HG03135 (cell line): ENCODE measurements around the gene CFAP46.
"Not testable (repeated sequence)": the region's sequence is repeated elsewhere in the genome, so short reads cannot be mapped to it uniquely, and the experiment has no call there.

Source experiments
- ATAC-seq: cut with Tn5 transposase; IDR thresholded peaks from one replicate; pipeline ENCODE4 v1.9.1; 2021; ENCODE audit warnings: mild to moderate bottlenecking, moderate library complexity; ENCODE audit not compliant: unreplicated experiment

The CFAP46 gene

DNA sequence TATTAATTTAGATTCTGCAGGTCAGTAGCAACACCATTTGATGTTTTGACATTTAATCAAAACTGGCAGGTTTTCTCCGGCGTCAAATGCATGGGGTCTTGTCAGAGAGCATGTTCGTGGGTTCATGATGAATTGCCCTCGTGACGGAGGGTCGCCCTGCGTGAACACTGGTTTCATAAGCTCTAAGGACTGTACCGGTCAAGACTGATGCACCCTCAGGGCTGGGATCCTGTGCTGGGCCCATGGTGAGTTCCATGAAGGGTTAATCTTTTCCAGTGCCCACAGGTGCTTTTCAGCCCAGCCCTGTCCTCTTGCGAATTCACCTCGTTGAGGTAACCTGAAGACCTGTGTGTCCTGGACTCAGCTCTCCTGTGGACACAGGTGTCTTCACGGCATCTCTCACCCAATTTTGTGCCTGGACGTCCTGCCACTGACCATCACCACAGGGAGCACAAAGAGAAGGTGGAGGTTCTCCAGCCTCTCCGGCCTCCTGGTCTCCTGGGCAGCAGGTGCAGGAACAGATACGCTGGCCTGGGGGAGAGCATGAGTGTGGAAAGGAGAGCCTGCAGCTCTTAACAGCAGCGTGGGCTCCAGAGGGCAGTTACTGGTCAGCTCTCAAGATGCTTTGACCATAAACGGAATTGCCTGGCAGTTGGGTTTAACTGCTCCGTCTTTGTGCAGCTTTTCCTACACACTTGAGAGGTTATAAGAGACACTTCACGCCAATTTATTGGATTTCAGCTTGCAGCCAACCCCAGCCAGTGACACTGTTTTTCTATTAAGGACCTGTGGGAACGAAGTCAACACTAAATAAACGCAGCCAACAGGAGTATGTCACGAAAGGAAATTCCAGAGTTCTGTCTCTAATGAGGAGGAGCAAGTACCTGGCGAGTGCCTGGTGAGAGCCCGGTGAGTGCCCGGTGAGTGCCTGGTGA, 37.4 kb upstream of the CFAP46 start:
- no peak for ATAC-seq

DNA sequence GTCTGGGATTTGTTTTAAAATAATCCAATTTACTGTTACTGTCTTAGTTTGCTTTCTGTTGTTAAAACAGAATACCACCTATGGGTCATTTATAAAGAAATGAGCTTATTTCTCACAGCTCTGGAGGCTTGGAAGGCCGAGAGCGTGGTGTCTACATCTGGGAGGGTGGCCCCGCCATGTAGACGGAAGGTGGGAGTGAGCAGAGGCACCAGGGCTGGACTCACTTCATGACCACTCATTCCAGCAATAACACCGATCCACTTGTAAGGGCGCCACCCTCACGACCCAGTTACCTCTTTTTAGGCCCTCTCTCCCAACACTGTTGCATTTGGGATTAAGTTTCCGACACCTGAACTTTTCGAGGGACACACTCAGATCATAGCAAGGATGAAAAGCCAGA, 36.2 kb upstream of the CFAP46 start:
- no peak for ATAC-seq

DNA sequence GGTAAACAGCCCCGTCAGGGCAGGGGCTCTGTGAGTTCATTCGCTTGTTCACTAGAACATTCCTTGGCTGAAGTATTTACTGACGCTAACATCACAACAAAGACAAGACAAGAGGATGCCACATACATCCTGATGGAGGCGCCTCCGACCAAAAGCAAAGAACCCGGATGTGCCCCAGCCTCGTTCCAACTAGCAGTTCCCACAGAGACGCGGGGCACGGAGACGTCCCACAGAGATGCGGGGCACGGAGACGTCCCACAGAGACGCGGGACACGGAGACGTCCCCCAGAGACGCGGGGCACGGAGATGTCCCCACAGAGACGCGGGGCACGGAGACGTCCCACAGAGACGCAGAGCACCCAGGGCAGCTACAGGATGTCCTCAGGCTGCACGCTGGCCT, 35.4 kb upstream of the CFAP46 start:
- no peak for ATAC-seq

DNA sequence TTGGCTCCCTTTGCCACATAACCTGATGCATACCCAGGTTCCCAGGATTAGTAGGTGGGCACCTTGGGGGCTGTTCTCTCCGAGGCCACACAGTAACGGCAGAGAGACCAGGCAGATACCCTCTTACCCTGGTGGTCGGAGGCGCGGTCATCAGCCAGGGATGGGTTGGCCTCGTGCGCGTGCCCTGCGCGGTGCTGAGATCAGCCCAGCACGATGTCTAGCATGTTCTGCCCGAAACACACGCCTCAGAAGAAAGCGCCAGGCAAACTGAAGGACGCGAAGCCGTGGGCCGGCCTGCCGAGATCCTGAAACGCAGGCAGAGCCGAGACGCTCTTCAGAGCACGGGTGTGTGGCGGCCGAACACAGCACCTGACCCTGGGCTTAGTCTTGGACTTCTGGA, 34.7 kb upstream of the CFAP46 start:
- no peak for ATAC-seq

DNA sequence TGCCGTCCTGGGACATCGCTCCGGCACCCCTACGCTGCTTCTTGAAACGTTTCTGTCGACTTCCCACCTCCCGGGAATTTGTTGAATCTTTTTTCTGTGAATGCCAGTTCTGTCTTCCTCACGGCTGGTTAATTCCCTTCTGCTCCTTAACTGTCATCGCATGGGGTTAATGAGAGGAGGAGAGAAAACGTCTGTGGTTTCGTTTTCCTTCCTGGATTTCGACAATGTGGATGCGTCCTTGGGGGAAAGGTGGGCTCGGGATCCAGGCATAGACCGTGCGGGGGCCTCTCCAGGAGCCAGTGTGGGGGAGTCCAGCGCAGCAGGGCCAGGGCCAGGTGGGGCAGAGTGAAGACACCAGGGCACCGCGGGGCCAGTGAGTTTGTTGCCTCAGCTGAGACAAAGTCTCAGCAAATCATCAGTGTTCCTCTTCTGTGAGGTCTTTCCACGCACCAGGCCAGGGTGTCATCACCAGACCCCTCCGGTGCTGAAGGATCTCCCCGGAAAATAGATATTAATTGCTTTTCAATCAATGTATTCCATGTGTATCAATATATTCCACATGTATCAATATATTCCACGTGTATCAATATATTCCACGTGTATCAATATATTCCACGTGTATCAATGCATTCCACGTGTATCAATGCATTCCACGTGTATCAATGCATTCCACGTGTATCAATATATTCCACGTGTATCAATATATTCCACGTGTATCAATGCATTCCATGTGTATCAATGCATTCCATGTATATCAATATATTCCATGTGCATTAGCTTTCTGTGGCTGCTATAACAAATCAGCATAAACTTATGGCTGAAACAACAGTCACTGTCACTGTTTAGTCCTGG, 33.7 kb upstream of the CFAP46 start:
- ATAC-seq = no peak

DNA sequence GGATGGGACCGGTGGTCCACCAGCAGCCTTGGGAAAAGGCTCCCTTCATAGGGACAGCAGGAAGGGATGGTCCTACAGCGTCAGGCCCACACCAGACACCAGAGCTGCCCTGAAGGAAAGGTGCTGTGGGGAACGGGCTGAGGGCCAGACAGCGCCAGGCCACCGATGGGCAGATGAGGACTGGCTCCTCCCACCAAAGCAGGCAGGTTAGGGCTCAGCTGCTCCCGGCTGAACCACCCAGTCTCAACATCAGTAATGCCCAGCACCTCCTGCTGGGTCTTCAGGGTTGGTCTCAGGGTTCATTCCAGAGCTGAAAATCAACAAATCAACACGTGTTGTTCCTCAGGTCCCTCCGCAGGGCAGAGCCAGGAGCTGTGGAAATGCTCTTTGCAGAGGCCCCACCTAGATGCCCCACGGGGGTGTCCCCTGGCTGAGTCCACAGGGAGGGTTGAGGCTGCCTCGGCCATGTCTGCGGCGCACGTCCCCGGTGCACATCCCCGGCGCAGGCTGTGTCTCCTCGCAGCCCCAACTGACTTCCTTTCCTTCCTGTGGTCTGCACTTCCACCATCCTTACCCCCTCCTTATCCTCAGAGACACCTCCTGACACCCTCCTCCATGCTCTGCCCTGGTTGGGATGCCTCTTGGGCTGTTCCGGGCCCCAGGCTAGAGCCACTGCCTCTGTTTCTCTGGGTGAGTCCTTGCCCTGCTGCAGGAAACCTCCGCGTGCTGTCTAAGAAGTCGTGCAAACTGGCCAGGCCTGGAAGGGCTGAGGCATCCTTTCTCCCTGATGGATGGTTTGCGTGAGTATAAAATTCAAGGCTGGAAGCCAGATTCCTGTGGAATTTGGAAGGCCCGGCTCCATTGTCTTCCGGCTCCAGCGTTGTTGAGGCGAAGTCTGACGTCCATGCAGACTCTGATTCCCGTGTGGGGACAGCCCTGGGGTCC, 32.8 kb upstream of the CFAP46 start:
- ATAC-seq = no peak

DNA sequence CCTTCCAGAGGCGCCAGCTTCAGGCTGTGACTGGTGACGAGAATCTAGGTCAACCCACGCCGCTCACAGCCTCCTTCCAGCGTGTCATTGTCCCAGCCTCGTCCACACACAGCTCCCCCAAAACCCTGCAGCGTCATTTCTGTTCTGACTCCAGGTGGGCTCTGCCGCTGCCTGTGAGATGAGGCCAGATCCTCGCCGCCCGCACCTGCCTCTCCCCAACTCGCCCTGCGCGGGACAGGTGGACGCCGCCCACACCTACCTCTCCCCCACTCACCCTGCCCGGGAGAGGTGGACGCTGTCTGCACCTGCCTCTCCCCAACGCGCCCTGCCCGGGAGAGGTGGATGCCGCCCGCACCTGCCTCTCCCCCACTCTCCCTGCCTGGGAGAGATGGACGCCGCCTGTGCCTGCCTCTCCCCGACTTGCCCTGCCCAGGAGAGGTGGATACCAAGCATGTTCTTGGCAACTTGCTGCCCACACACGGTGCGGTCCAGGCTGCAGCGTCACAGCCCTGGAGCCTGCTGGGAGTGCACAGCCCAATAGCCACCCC, 32.0 kb upstream of the CFAP46 start:
- no peak for ATAC-seq

DNA sequence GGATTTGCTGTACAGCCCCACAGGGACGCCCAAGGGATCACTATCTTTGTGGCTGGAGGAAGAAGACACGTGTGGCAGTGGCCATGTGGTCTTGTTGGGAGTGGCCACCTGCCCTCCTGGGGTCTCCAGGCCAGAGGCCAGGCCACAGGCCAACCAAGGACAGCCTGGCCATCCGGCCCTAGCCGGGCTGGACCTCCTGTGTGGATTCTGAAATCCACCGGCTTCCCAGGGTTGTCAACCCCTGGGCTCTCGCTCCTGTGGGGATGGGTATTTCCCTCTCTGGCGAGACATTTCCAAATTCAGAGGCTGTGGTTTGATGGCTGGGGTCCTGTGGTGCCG, 31.5 kb upstream of the CFAP46 start:
- ATAC-seq = no peak

DNA sequence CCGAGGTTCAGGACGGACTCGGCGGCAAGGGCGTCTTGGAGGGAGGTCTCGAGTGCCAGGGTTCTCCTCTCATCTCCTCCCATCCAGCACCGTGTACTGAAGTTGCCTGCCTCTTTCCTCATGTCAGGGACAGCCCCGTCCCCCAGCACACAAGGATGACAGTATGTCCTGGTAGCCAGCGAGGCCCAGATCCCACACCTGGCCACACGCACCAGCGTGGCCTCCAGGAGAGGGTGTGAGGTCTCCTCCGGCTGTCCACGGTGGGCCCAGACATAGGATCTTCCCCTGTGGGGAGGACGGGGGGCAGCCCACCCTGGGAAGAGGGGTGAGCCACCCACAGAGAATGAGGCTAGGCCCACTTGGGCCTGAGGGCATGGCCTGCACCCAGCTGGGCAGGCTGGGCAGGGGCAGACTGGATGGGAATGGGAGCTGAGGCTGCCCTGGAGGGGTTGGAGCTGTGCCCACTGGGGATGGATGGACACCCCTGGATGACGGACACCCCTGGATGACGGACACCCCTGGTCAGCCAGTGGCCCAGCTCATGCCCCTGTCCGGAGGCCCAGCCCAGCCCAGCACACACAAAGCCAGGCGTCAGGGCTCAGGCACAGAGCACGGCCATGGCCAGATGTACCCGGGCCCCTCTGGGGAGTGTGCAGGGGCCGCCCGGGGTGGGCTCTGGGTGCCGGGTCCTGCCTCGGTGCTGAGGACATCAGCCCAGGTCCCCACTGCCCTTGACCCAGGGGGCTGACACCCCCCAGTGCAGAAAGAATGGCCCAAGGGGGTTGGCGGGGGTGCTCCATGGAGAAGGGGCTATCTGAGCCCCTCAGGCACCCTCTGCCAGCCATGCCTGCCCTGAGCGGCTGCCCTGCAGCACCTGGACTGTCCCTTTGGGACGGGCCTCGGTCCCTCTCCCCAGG, 30.9 kb upstream of the CFAP46 start:
- no peak for ATAC-seq

DNA sequence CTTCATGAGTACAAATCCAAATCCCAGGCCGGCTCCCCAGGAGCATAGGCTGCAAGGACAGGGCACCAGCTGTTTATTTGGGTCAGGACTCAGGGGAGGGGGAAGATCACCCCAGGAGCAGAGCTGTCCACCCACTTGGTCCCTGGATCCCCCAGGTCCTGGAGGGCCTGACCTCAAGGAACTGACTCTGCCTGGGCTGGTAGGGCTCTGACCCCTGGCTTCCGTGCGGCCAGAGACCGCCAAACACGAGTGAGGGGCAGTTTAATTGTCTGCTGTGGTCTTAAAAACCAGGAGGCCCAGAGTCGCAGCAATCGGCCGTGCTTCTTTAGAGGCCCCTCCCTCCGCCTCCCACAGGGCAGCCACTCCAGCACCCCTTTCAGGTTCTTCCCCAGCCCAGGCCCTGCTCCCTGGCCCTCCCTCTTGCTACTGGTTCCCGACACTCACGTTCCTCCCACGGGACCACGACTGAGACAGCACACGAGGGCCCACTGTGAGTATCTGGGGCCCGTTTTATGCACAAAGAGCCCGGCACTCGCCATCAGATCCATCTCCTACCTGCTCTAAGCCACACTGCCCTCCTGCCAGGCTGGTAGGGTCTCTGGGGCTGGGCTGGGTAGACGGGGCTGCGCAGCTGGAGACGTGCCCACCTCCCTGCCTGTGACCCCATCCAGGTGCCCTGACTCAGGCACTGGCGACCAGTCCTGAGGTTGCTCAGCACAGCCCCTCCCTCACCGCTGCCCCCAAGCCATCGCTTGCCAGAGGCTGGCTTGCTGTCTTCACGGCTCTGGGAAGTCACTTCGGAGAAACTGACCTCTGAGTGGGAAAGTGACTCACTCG, 30.0 kb upstream of the CFAP46 start:
- no peak for ATAC-seq

DNA sequence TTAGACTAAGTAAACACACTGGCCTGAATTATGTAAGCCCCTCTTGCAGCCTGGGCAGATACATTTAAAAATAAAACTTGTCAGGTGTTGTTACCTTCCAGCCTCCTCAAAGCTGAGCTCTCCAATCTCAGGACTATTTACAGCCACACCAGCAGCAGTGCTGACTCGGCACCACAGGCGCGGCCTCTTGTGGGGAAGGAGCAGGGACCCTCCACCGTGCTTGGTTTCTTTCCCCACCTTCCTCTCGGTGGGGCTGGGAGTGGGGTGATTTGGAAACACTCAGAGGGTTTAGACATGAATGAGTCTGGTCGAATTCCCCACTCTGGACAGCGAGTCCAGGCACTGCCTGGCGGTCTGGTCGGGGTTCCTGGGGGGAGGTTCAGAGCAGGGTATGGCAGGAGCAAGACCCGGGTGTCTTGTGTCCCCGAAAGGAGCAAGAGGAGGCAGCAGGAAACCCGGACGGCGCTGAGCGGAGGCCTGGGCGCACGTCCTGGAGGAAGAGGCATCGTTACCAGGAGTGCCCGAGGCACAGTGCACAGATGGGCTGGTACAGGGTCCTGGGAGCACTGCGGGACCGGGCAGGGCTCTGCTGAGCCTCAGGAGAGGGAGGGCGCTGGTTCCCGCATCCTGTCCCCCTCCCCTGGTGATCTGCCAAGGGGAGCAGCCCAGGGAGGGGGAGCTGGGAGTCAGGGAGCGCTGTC, 29.2 kb upstream of the CFAP46 start:
- no peak for ATAC-seq

DNA sequence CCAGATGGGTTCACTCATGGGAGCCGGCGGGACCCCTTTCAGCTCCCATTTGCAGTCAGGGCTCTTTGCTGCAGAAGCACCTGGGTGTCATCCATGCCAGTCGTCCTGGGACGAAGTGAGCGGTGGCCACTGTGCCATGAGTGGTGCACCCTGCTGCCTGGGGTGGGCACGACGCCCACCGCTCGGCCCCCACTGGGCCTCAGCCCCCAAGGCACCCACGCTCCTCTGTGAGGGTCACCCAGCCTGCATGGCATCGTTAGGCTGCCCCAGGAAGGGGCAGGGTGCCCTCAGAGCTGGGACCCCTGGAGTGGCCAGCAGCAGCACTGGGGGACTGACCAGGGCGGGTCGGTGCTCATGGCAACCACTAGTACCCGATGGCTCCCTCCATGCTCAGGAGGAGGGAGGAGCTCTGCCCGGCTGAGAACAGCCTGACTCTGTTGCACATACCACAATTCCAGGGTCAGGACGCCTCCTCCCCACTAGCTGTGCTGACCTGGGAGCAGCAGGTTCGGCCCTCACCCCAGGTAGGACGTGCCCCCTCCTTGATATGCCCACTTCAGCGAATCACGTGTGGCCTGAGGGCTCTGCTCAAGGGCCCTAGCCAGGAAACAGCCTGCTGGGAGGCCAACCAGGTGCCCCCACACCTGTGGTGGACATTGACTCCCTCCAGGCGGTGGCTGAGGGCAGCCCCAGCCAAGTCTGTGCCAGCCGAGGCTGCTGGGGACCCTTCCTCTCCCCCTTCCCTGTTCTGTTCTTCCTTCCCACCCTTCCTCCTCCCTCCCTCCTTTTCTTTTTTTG, 28.5 kb upstream of the CFAP46 start:
- no peak for ATAC-seq

DNA sequence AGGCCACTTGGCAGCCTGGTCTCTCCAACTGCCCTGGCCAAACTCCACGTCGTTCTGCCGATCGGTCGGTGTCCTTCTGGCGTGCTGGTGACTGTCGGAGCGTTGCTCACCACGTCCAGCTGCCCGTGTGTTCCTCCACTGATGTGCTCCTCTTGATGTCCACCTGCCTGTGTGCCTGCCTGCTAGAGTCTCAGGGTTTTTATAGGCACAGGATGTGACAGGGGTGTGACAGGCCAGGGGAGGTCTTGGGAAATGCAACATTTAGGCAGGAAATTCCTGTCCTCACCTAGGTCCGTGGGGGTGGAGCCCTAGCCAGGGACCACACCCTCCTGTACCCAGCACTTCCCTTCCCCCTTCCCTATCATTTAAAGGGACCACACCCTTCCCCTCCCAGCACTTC, 25.2 kb upstream of the CFAP46 start:
- no peak for ATAC-seq

DNA sequence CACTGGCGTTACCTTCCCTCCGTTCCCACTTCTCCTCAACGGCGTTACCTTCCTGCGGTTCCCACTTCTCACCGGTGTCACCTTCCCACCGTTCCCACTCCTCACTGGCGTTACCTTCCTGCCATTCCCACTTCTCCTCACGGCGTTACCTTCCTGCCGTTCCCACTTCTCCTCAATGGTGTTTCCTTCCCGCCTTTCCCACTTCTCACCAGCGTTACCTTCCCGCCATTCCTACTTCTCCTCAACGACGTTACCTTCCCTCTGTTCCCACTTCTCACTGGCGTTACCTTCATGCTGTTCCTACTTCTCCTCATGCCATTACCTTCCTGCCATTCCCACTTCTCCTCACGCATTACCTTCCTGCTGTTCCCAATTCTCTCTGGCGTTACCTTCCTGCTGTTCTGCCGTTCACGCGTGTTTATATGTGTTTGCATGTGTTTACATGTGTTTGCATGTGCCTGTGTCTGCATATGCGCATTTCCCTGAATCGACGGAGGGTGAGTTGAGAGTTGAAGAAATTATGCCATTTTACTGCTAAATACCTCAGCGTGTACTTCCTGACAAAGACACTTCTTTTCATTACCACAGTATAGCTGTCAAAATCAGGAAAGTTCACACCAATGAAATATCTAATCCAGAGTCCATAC, 23.2 kb upstream of the CFAP46 start:
- ATAC-seq = no peak

DNA sequence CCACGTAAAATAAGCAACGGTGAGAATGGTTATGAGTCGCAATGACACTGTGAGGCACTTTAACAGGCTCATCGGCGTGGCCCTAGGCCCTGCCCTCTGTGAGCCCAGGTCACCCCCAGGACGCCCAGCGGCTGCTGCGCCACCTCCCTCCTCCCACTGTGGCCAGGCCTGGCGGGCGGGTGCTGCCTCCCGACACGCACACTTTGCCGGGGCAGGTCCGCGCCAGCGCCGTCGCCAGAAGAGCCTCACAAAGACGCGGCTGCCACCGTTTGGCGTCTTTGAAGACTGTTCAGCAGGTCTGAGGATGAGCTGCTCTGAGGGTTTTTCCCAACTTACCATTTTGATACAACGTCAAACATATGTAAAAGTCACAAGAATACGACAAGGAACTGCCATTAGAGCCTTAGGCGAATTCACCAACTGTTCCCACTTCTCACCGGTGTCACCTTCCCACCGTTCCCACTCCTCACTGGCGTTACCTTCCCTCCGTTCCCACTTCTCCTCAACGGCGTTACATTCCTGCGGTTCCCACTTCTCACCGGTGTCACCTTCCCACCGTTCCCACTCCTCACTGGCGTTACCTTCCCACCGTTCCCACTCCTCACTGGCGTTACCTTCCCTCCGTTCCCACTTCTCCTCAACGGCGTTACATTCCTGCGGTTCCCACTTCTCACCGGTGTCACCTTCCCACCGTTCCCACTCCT, 22.5 kb upstream of the CFAP46 start:
- ATAC-seq = not testable (repeated sequence)

DNA sequence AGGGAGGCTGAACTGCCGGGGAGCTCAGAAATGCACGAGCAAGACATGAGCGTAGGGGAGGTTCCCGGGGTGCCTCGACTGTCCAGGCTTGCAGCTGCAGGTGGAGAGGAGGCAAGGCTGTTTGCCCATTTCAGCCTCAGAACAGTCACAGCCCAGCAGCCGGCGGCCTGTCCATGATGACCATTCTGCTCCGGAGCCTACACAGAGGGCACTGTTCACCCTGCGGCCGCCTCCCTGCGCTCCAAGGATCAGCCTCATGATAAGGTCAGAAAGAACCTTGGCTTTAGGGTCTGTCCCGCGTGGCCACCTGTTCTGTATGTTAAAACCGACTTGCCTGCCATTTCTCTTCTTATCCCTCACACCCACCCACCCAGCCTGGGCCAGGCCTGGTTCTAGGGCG, 21.9 kb upstream of the CFAP46 start:
- ATAC-seq = no peak
